Duodenal mucosa (tissue), 2 donors: ENCODE measurements around the gene RSPRY1.
A peak's percentile ranks its signal among the peaks of the same experiment; 100 is the strongest.

Source experiments
- H3K27ac ChIP-seq: one replicate; pipeline ENCODE4 v1.7.0; 2013; ENCODE audit warnings: low read depth, low read length
- H3K27me3 ChIP-seq, 2 donors: one replicate each; pipeline ENCODE4 v1.7.0; 2013; ENCODE audit warnings: low read length in 2 of 2, control low read depth in 1 of 2; ENCODE audit not compliant: insufficient read depth in 2 of 2, control insufficient read depth in 1 of 2
- H3K36me3 ChIP-seq, 2 donors: one replicate each; pipeline ENCODE4 v1.7.0; 2013; ENCODE audit warnings: low read length in 2 of 2, control low read depth in 1 of 2; ENCODE audit not compliant: insufficient read depth in 2 of 2, control insufficient read depth in 1 of 2
- H3K4me1 ChIP-seq, 2 donors: one replicate each; pipeline ENCODE4 v1.7.0; 2013; ENCODE audit warnings: low read length in 2 of 2, control low read depth in 1 of 2; ENCODE audit not compliant: insufficient read depth in 2 of 2, control insufficient read depth in 1 of 2
- H3K4me3 ChIP-seq, 2 donors: one replicate each; pipeline ENCODE4 v1.7.0; 2013; ENCODE audit warnings: low read length in 2 of 2, low read depth in 1 of 2
- H3K9ac ChIP-seq, 2 donors: one replicate each; pipeline ENCODE4 v1.7.0; 2013; ENCODE audit warnings: low read length in 2 of 2, low read depth in 1 of 2
- H3K9me3 ChIP-seq, 2 donors: one replicate each; pipeline ENCODE4 v1.7.0; 2013; ENCODE audit warnings: low read length in 2 of 2, control low read depth in 1 of 2; ENCODE audit not compliant: control insufficient read depth in 1 of 2

RSPRY1 gene

GRCh38 chr16:57166951-57167350, 19.2 kb upstream of the RSPRY1 start:
- H3K9me3 ChIP-seq: no peaks in the 10 kb centered on the region
- no peak overlapping the region for H3K27ac ChIP-seq
- no peaks in the 10 kb centered on the region for H3K27me3 ChIP-seq
- peaks cover 36 to 54% of the 10 kb centered on the region in 2 donors for H3K36me3 ChIP-seq
- peaks cover 14% of the 10 kb centered on the region in 2 donors for H3K4me1 ChIP-seq
- peak overlapping the region in 1 of 2 donors; percentile 21 for H3K9ac ChIP-seq
- no peak overlapping the region for H3K4me3 ChIP-seq

- Histone ChIP-seq H3K27me3 (no peaks in the 10 kb centered on the region), H3K9me3 (no peaks in the 10 kb centered on the region), H3K27ac (no peak overlapping the region), H3K4me3 (no peak overlapping the region), H3K36me3 (peaks cover 32 to 60% of the 10 kb centered on the region in 2 donors), H3K4me1 (peaks cover 14% of the 10 kb centered on the region in 2 donors), H3K9ac (no peak overlapping the region)
Measured at GRCh38 chr16:57167538-57167937, 18.6 kb upstream of the RSPRY1 start.

GRCh38 chr16:57167953-57168352, 18.2 kb upstream of the RSPRY1 start:
- no peak overlapping the region for H3K4me3 ChIP-seq
- H3K27me3 ChIP-seq: no peaks in the 10 kb centered on the region
- H3K27ac ChIP-seq: no peak overlapping the region
- H3K4me1 ChIP-seq: peaks cover 14% of the 10 kb centered on the region in 2 donors
- H3K9me3 ChIP-seq: no peaks in the 10 kb centered on the region
- H3K36me3 ChIP-seq: peaks cover 36 to 64% of the 10 kb centered on the region in 2 donors
- no peak overlapping the region for H3K9ac ChIP-seq

GRCh38 chr16:57169327-57169726, 16.8 kb upstream of the RSPRY1 start:
- H3K27me3 ChIP-seq: no peaks in the 10 kb centered on the region
- H3K9me3 ChIP-seq: no peaks in the 10 kb centered on the region
- no peak overlapping the region for H3K9ac ChIP-seq
- no peak overlapping the region for H3K4me3 ChIP-seq
- no peak overlapping the region for H3K27ac ChIP-seq
- peaks cover 37 to 61% of the 10 kb centered on the region in 2 donors for H3K36me3 ChIP-seq
- H3K4me1 ChIP-seq: peaks cover 14% of the 10 kb centered on the region in 2 donors

- peaks cover 23 to 41% of the 10 kb centered on the region in 2 donors for H3K36me3 ChIP-seq
- H3K27ac ChIP-seq: no peak overlapping the region
Measured at GRCh38 chr16:57172721-57173290, 13.3 kb upstream of the RSPRY1 start.

GRCh38 chr16:57175896-57176295, 10.2 kb upstream of the RSPRY1 start:
- no peak overlapping the region for H3K9ac ChIP-seq
- H3K4me3 ChIP-seq: no peak overlapping the region
- no peaks in the 10 kb centered on the region for H3K9me3 ChIP-seq
- peaks cover 18 to 28% of the 10 kb centered on the region in 2 donors for H3K36me3 ChIP-seq
- H3K27ac ChIP-seq: no peak overlapping the region
- no peaks in the 10 kb centered on the region for H3K27me3 ChIP-seq
- no peaks in the 10 kb centered on the region for H3K4me1 ChIP-seq

More at GRCh38 chr16:57172721-57173290, 13.3 kb upstream of the RSPRY1 start:
- Histone ChIP-seq H3K9ac (no peak overlapping the region), H3K4me3 (no peak overlapping the region), H3K9me3 (no peaks in the 10 kb centered on the region), H3K27me3 (no peaks in the 10 kb centered on the region), H3K4me1 (no peaks in the 10 kb centered on the region)

GRCh38 chr16:57178196-57178595, 7.9 kb upstream of the RSPRY1 start:
- no peaks in the 10 kb centered on the region for H3K27me3 ChIP-seq
- H3K4me3 ChIP-seq: no peak overlapping the region
- H3K9ac ChIP-seq: no peak overlapping the region
- no peaks in the 10 kb centered on the region for H3K9me3 ChIP-seq
- peaks cover 3 to 5% of the 10 kb centered on the region in 2 donors for H3K36me3 ChIP-seq
- H3K27ac ChIP-seq: no peak overlapping the region
- H3K4me1 ChIP-seq: no peaks in the 10 kb centered on the region

GRCh38 chr16:57178793-57179212, 7.3 kb upstream of the RSPRY1 start:
- no peak overlapping the region for H3K4me3 ChIP-seq
- no peak overlapping the region for H3K27ac ChIP-seq
- no peaks in the 10 kb centered on the region for H3K9me3 ChIP-seq
- H3K36me3 ChIP-seq: peaks cover 0 to 3% of the 10 kb centered on the region in 2 donors
- no peak overlapping the region for H3K9ac ChIP-seq
- H3K27me3 ChIP-seq: no peaks in the 10 kb centered on the region
- H3K4me1 ChIP-seq: no peaks in the 10 kb centered on the region

- H3K36me3 ChIP-seq: peaks cover 0 to 3% of the 10 kb centered on the region in 2 donors
- H3K9me3 ChIP-seq: no peaks in the 10 kb centered on the region
- no peaks in the 10 kb centered on the region for H3K27me3 ChIP-seq
- H3K9ac ChIP-seq: no peak overlapping the region
- H3K27ac ChIP-seq: no peak overlapping the region
- H3K4me3 ChIP-seq: no peak overlapping the region
- H3K4me1 ChIP-seq: peaks cover 0 to under 1% of the 10 kb centered on the region in 2 donors
Measured at GRCh38 chr16:57179215-57179828, 6.8 kb upstream of the RSPRY1 start.

- no peak overlapping the region for H3K9ac ChIP-seq
- peaks cover 19 to 24% of the 10 kb centered on the region in 2 donors for H3K4me1 ChIP-seq
- no peak overlapping the region for H3K27ac ChIP-seq
- H3K36me3 ChIP-seq: no peaks in the 10 kb centered on the region
- no peaks in the 10 kb centered on the region for H3K27me3 ChIP-seq
- H3K4me3 ChIP-seq: no peak overlapping the region
- no peaks in the 10 kb centered on the region for H3K9me3 ChIP-seq
Measured at GRCh38 chr16:57184113-57184512, 2.0 kb upstream of the RSPRY1 start.
